Fibroblast of skin of left biceps (primary cell): Measurements from ENCODE around the gene TICRR.

Experiments
- DNase-seq, 2 experiments: peaks; one replicate each; pipeline ENCODE4 v3.0.0-alpha.2; 2013; ENCODE audit warnings: low read depth in 2 of 2

The TICRR gene

DNA sequence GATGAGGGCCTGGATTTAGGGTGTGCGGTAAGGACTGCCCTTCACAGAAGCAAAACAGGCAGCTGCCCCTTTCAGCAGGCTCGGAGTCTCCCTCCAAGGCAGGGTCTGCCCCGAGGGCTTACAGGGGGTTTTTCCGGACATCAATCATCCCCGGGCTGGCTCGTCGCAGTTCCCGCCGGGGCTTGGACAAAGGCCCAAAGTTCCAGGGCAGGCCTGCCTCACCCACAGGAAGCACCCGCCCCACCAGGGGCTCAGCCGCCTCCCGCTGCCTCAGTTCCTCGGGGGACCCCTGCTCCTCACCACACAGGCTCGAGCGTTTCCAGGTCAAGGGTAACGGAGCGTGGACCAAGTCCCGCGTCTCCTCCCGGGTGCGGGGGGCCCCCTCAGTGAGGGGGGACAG is 53.0 kb downstream of the TICRR start:
- no peak for DNase-seq

DNA sequence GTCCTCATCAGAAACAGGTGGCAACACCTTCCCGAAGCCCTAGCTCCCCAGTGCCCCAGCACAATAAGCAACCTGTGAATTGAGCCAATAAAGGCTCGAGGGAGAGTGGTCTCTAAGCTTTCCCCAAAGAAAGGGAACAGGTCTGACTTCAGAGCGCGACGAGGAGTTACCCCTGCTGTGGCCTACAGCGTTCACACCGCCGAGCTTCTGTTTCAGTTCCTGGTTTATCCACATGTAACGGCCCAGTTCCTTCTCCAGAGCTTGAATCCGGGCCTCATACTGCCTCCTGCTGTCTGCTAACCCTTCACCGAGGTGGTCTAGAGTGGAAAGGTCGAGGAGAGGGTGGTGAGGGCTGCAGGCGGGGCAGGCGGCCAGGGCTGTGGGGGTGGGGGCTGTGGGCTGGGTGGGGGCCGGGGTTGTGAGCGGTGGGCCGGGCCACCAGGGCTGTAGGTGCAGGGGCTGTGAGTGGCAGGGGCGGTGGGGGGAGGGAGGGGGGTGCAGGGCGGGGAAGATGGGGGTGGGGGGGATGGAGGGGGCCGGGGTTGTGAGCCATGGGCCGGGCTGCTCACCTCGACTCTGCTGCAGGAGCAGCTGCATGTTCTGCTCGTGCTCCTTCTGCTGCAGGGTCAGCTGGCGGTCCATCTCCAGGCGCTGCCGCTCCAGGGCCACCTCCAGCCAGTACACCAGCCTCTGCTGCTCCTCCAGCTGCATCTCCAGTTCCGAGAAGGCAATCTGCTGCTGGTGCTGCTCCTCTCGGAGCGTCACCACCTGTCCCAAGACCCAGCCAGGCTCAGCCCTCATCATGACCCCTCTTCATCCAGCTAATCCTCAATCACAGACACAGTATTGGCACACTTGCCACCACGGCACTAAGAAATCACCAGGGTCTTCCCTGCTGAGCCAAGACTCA is 53.8 kb downstream of the TICRR start:
- DNase-seq: no peak

- DNase-seq: no peak
Measured at GRCh38 chr15:89629829-89630228, 54.6 kb downstream of the TICRR start.

GRCh38 chr15:89630260-89630659 is 55.0 kb downstream of the TICRR start:
- DNase-seq: no peak

DNA sequence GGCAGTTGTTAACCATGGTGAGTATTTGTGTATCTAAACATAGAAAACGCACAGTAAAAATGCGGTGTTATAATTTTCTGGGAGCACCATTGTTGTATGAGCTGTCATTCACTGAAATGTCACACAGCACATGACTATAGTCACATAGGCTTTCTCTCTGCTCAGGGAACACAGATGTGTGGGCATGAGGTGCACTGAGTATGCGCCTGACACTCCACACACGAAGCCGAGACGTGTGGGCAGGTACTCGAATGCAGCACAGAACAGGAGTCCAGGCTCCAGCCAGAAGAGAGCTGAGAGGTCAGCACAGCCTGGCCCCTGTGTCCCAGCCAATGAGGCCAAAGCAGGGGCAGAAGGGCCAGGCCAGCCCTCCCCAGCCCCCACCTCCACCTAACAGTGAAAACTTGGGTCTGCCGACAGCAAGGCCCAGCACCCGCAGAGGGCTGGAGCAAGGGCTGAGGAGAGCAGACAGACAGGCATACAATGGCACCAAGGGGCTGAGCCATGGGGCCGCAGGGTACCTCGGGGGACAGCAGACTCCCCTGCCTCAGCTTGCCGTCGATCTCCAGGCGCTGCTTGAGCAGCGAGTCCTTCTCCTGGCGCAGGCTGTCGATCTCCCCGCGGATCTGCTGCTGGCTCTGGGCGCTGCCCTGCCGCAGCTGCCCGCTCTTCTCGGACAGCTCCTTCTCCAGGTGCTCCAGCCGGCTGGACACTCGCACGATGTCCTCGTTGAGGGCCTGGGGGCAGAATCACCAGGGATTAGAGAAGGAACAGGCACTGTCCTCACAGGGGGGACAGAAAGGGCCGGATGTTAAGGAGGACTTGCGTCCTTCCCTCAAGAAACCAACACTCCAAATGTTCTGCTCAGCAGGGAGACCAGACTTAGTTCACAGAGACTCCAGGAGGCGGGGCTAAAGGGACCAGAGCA is 56.0 kb downstream of the TICRR start:
- no peak for DNase-seq

GRCh38 chr15:89631902-89632264 is 56.6 kb downstream of the TICRR start:
- DNase-seq: no peak

GRCh38 chr15:89632563-89633430 is 57.5 kb downstream of the TICRR start:
- no peak for DNase-seq

- DNase-seq: no peak
Measured at GRCh38 chr15:89633585-89633984, 58.3 kb downstream of the TICRR start.

DNA sequence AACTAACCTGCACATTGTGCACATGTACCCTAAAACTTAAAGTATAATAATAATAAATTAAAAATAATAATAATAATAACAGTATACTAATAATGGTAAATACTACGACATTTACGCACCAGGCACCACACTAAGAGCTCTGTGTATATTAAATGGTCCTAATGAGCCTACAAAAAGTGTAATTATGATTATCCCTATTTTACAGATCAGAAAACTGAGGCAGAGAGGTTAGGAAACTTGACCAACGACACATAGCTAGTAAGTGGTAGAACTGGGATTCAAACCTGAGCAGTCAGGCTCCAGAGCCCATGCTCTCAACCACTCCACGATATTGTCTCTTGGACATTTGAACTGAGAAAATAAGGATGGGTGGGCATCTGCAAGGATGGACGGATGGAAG is 65.0 kb downstream of the TICRR start:
- no peak for DNase-seq

- no peak for DNase-seq
Measured at GRCh38 chr15:89641053-89641452, 65.8 kb downstream of the TICRR start.

- DNase-seq: no peak
Measured at GRCh38 chr15:89642106-89642505, 66.8 kb downstream of the TICRR start.

- no peak for DNase-seq
Measured at GRCh38 chr15:89645680-89646079, 70.4 kb downstream of the TICRR start.

GRCh38 chr15:89646416-89647141 is 71.3 kb downstream of the TICRR start:
- no peak for DNase-seq

DNA sequence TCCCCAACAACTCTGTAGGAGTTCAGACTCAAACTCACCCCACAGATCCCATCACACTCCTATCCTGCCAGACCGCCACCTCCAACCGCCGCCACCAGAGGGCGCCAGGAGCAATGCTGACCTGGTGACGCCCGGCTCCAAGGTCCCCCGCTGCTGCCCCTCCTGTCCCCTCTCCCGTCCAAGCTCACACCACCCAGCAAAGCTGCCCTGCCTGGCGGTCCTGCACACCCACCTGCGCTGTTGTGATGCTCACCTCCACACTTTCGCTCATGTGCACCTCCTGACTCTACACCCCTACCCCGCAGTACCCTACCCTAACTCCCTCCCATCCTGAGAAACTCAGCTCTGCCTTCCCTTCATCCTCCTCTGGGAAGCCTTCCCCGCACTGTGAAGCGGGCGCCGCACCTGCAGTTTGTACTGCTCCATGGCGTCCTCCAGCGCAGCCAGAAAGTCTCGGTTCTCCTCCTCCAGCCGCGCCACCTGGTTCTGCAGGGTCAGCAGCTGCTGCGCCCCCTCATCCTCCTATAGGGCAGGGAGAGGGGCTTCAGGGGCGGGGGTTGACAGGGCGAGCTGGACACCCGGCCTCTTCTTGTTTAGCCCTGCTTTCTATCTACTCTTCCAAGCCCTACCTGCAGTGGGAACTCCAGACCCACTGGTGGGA is 72.1 kb downstream of the TICRR start:
- DNase-seq: no peak

- no peak for DNase-seq
Measured at GRCh38 chr15:89648106-89649012, 73.1 kb downstream of the TICRR start.

DNA sequence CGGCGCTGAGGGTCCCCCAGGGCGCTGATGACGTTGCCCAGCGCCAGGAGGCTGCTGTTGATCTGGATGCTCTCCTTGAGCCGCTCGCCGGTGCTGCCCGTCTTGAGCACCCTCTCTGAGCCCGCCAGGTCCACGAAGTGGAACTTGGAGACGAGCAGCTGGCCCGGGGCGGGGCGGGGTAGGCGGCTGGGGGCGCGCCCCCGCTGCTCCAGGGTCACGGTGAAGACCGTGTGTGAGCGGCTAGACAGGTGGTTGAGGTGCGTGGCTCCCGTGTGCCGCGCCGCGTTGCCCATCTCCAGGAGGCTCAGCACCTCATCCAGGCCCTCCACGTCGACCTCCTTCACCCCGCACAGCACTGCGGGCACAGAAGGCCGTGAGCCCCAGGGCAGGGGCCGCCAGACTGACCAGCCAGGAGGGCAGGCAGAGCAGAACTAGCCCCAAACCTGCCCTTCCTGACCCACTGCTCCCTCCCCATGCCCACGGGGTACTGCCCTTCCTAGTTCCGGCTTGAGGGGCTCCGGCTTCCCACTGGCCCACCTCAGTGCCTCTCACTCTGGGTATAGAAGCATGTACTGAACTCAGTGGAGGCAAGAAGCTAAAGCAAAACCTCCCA is 73.8 kb downstream of the TICRR start:
- DNase-seq: no peak

- DNase-seq: no peak
Measured at GRCh38 chr15:89649716-89650115, 74.4 kb downstream of the TICRR start.

GRCh38 chr15:89652131-89652530 is 76.9 kb downstream of the TICRR start:
- no peak for DNase-seq

- DNase-seq: no peak
Measured at GRCh38 chr15:89652666-89653065, 77.4 kb downstream of the TICRR start.
